GM12891 (cell line): ENCODE data around the gene SIPA1L3.

Source experiments
- DNase-seq: peaks from one replicate; pipeline ENCODE4 v3.0.0; 2011; ENCODE audit warnings: low spot score; ENCODE audit not compliant: insufficient read length
- FAIRE-seq: peaks from 2 replicates; lab custom pipeline; 2011; peaks lifted over from hg19 to GRCh38; lab: Jason Lieb, UNC
- PAX5 ChIP-seq: IDR thresholded peaks from 2 replicates; pipeline ENCODE4 v1.6.1; 2011; ENCODE audit warnings: low read length, moderate library complexity, mild to moderate bottlenecking; ENCODE audit not compliant: insufficient read depth, severe bottlenecking
- POLR2A ChIP-seq: IDR thresholded peaks from 2 replicates; pipeline ENCODE4 v1.6.1; 2011; ENCODE audit warnings: low read depth, low read length, control low read depth
- POLR2AphosphoS5 ChIP-seq: IDR thresholded peaks from 2 replicates; pipeline ENCODE4 v1.6.1; 2011; ENCODE audit warnings: low read depth, low read length, control low read depth
- POU2F2 ChIP-seq: IDR thresholded peaks from 2 replicates; pipeline ENCODE4 v1.6.1; 2011; ENCODE audit warnings: low read depth, mild to moderate bottlenecking, control low read depth, low read length, moderate library complexity
- SPI1 ChIP-seq: IDR thresholded peaks from 2 replicates; pipeline ENCODE4 v1.6.1; 2011; ENCODE audit warnings: low read depth, low read length, control low read depth
- TAF1 ChIP-seq: IDR thresholded peaks from 2 replicates; pipeline ENCODE4 v1.6.1; 2011; ENCODE audit warnings: low read depth, low read length, control low read depth

SIPA1L3 gene

GRCh38 chr19:38233740-38234251 lies 326.8 kb downstream of the SIPA1L3 start:
- DNase-seq, result peak; percentile 75
- no peak for TF ChIP-seq TAF1
- no peak for TF ChIP-seq POLR2AphosphoS5
- TF ChIP-seq POLR2A, result no peak
- TF ChIP-seq POU2F2, result no peak
- TF ChIP-seq PAX5, result no peak
- TF ChIP-seq SPI1, result no peak
- peak; percentile 74 for FAIRE-seq

DNA sequence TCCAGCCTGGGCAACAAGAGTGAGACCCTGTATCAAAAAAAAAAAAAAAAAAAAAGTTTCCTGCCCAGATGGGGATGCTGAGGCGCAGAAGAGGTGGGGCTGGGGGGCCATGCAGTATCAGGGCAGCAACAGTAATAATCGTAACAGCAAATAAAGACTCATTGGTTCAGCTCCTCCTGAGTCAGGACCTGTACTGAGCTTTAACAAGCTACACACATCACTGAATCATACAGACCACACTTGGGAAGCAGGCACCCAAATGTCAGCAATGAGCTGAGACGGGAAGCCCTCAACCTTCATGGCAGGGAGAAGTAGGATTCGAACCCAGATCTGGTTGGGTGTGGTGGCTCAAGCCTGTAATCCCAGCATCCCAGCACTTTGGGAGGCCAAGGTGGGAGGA lies 327.6 kb downstream of the SIPA1L3 start:
- no peak for DNase-seq
- no peak for TF ChIP-seq SPI1
- TF ChIP-seq POLR2AphosphoS5, result no peak
- TF ChIP-seq TAF1, result no peak
- TF ChIP-seq POLR2A, result no peak
- no peak for TF ChIP-seq POU2F2
- FAIRE-seq, result no peak

DNA sequence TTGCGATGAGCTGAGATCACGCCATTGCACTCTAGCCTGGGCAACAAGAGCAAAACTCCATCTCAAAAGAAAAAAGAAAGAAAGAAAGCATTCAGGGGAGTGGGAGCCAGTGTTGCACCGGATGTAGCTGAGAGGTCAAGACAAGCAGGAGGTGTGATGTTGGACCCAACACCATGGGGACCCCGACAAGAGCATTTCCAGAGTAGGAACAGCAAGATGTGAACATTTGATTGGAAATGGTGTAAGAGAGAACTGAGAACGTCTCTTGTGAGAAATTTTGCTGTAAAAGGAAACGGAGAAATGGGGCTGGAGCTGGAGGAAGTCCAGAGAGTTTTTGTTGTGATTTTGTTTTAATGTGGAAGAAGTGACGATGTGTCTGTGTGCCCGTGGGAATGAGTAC lies 332.8 kb downstream of the SIPA1L3 start:
- FAIRE-seq (no peak), DNase-seq (no peak)
- no peak for TF ChIP-seq POU2F2
- TF ChIP-seq PAX5, result no peak
- no peak for TF ChIP-seq POLR2A
- no peak for TF ChIP-seq POLR2AphosphoS5
- no peak for TF ChIP-seq SPI1
- TF ChIP-seq TAF1, result no peak

GRCh38 chr19:38243279-38243673 lies 336.3 kb downstream of the SIPA1L3 start:
- DNase-seq (no peak), FAIRE-seq (no peak)
- TF ChIP-seq TAF1 (no peak), PAX5 (no peak), SPI1 (no peak), POU2F2 (no peak), POLR2A (no peak), POLR2AphosphoS5 (no peak)

GRCh38 chr19:38245826-38246498 lies 339.0 kb downstream of the SIPA1L3 start:
- TF ChIP-seq SPI1 (peak; percentile 72), POU2F2 (no peak)
- DNase-seq, result no peak
- no peak for FAIRE-seq

DNA sequence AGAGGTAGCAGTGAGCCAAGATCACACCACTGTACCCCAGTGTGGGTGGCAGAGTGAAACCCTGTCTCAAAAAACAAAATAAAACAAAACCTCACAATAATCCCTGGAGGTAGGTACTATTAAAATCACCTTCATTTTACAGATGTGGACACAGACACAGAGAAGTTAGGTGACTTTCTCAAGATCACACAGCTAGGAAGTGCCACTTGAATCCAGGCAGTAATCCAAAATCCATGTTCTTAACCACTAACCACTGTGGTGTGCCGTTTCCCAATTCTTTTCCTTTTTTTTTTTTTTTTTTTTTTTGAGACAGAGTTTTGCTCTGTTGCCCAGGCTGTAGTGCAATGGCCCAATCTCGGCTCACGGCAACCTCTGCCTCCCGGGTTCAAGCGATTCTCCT lies 340.1 kb downstream of the SIPA1L3 start:
- TF ChIP-seq PAX5, result no peak
- TF ChIP-seq POLR2A, result no peak
- TF ChIP-seq SPI1, result no peak
- FAIRE-seq, result no peak
- no peak for DNase-seq

DNA sequence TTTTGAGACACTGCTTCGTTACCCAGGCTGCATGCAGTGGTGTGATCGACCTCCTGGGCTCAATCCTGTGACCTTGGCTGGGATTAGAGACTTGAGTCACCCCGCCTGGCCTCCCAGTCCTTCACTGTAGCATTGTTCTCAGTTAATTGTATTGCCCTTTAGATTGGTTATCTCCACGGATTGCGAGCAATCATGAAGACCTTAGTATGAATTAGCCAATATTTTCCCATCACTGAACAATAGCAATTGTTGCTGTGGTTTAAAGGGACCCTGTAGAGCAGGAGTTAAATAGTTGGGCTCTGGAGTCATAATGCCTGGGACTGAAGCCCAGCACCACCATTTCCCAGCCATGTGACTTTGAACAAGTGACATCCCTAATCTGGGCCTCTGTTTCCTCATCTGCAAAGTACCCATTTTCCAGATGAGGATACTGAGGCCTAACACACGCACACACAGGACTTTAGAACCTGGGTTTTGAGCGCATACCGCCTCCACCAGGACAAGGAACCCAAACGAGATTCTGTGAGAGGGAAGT lies 340.8 kb downstream of the SIPA1L3 start:
- TF ChIP-seq POU2F2, result no peak
- no peak for TF ChIP-seq SPI1
- no peak for TF ChIP-seq TAF1
- DNase-seq (no peak), FAIRE-seq (no peak)

GRCh38 chr19:38248421-38248820 lies 341.4 kb downstream of the SIPA1L3 start:
- DNase-seq (no peak), FAIRE-seq (no peak)
- TF ChIP-seq PAX5, result no peak
- no peak for TF ChIP-seq SPI1
- no peak for TF ChIP-seq POLR2AphosphoS5
- TF ChIP-seq POU2F2, result no peak

DNA sequence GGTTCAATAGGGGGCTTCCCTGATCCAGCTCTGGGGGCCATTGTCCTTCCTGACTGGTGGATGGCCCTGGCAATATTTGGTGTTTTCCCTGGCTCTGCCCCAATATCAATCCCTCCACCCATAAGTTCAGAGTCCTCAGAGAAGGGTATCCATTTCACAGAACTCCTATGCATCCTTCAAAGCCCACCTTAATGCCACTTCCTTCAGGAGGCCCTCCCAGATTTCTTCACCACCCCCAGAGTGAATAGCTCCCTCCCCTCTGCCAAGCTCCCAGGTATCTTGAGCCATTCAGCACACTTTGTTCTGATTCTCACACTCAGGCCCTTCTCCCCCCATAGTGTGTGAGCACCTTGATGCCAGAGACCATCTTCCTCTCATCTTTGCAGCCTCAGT lies 343.4 kb downstream of the SIPA1L3 start:
- no peak for DNase-seq
- TF ChIP-seq SPI1 (no peak), POLR2AphosphoS5 (no peak), POLR2A (no peak), TAF1 (no peak), POU2F2 (no peak), PAX5 (no peak)
- FAIRE-seq, result no peak

DNA sequence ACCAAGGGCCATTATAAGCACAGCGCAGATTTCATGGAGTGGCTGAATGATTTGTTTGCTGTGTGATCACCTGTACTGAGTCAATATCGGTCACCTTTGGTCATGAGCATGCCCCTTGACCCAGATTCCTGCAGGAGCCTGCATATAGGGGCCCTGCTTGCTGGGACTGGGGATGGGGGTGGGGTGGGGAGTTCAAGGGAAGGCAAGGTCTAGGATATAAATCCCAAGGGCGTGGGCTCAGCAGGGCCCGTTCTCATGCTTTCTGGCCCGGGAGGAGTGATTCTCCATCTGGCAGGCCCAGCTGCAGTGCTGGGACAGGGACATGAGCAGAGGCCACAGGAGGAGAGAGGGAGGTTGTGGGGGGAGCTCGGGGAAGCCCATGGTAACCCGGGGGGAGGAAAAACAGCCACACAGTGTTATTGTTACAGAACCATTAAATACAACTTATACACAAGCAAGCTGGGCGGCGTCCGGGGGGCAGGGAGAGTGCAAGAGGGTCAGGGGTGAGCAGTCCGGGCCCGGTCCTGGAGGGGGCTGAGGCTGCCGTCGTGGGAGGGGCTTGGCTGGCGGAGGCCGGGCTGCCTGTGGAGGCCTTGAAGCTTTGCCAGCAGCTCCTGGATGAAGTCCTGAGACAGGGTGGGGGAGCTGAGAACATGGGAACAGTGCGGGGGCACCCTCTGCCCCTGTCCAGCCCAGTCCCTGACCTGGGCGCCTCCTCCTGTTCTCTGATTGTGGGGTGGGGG lies 344.0 kb downstream of the SIPA1L3 start:
- FAIRE-seq, result peak; percentile 54
- no peak for TF ChIP-seq TAF1
- TF ChIP-seq SPI1, result no peak
- no peak for TF ChIP-seq POU2F2
- DNase-seq, result no peak
